Panc1 (cell line): Measurements from ENCODE around the gene C9orf43.

Experiments used
- CTCF ChIP-seq: fragments of 450-650 bp; IDR thresholded peaks from 2 replicates; pipeline ENCODE4 v1.5.1; 2017; ENCODE audit warnings: mild to moderate bottlenecking
- POLR2AphosphoS5 ChIP-seq: IDR thresholded peaks from 2 replicates; pipeline ENCODE4 v1.6.1; 2012; ENCODE audit warnings: mild to moderate bottlenecking, low read depth, low read length, moderate library complexity
- REST ChIP-seq, 2 experiments: IDR thresholded peaks; 2 replicates each; pipeline ENCODE4 v1.6.1; 2011 to 2012; ENCODE audit warnings: low read depth in 2 of 2, control low read depth in 1 of 2, low read length in 1 of 2, mild to moderate bottlenecking in 1 of 2, moderate library complexity in 1 of 2; ENCODE audit not compliant: insufficient read depth in 1 of 2
- SIN3A ChIP-seq: IDR thresholded peaks from 2 replicates; pipeline ENCODE4 v1.6.1; 2012; ENCODE audit warnings: low read depth, mild to moderate bottlenecking, low read length, moderate library complexity, borderline replicate concordance; ENCODE audit not compliant: insufficient read depth

GRCh38 chr9:113398796-113399195 is 11.8 kb upstream of the C9orf43 start:
- TF ChIP-seq CTCF, result no peak
- no peak for TF ChIP-seq POLR2AphosphoS5
- no peak for TF ChIP-seq REST (IDR thresholded peaks at IDR 0.05; ENCODE audit: insufficient read depth in 1 of 2, low read depth in 2 of 2, low read length in 1 of 2)
- TF ChIP-seq SIN3A, result no peak
